Measurements from ENCODE around the gene RAB8B. TPM values are rescaled to one million over a fixed set of nuclear protein-coding genes. Genes with fewer than 3 reads are reported as not detected.

Gene RAB8B
- total RNA-seq, 1 experiment from 2014 or later, result 33.8 TPM

DNA sequence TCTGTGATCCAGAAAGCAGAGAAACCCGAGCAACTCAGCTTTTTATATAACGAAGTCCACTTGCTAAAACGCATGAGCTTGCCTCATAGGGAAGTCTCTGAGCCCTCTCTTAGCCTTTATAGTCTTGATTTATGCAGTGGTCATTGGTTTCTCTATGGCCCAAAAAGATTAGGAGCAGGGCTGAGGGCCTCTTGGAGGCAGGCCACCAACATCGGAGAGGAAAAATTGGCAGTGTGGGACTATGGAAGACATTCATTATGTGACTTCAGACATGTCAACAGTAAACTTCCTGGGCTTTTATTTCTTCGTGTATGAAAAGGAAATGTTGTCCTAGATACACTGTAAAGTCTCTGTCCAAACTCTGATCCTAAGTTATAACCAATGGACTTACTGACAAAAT, 13.5 kb downstream of the RAB8B start:
- Histone ChIP-seq H3K18ac (ENCODE audit: insufficient read length, low read depth, low read length) (no peak overlapping the region), H3K56ac (ENCODE audit: insufficient read length, low read depth, low read length) (no peak overlapping the region), H3K79me1 (ENCODE audit: insufficient read depth, low read depth, low read length, poor library complexity, severe bottlenecking) (no peaks in the 10 kb centered on the region), H3K27ac (ENCODE audit: insufficient read length, low read depth, low read length) (no peak overlapping the region), H4K91ac (ENCODE audit: insufficient read length, low read depth, low read length) (no peak overlapping the region), H3K4me1 (ENCODE audit: insufficient read depth, low read length) (no peaks in the 10 kb centered on the region; the same call in 1 of the 2 replicates), H3K23me2 (ENCODE audit: insufficient read length, low read depth, low read length, poor library complexity, severe bottlenecking) (no peaks in the 10 kb centered on the region), H3K9ac (ENCODE audit: extremely low read depth, insufficient read length, low read length) (no peak overlapping the region), H3K4ac (ENCODE audit: low read depth, low read length) (no peak overlapping the region), H2BK20ac (ENCODE audit: low read depth, low read length, poor library complexity, severe bottlenecking) (no peak overlapping the region), H2BK12ac (ENCODE audit: insufficient read length, low read depth, low read length) (no peak overlapping the region), H4K8ac (replicated peaks; ENCODE audit: insufficient read length, low read depth, low read length) (no peak overlapping the region), H3K4me2 (ENCODE audit: insufficient read depth, insufficient read length, low read length) (no peak overlapping the region), H3T11ph (ENCODE audit: low read length) (no peak overlapping the region), H2AFZ (ENCODE audit: low read length) (no peak overlapping the region), H4K20me1 (ENCODE audit: control insufficient read depth, insufficient read depth, insufficient read length) (no peaks in the 10 kb centered on the region), H2AK5ac (ENCODE audit: insufficient read length, low read length) (no peak overlapping the region), H2BK5ac (ENCODE audit: insufficient read length, low read length) (no peak overlapping the region), H3K9me3 (ENCODE audit: control insufficient read depth, low read depth, low read length) (no peaks in the 10 kb centered on the region), H3K27me3 (ENCODE audit: insufficient read depth, low read length) (no peaks in the 10 kb centered on the region), H3K14ac (ENCODE audit: insufficient read depth, low read length) (no peak overlapping the region), H4K5ac (ENCODE audit: insufficient read length, low read depth, low read length) (no peak overlapping the region), H2BK15ac (ENCODE audit: low read depth, low read length) (no peak overlapping the region), H3K23ac (ENCODE audit: insufficient read length, low read depth, low read length) (no peak overlapping the region), H3K79me2 (ENCODE audit: insufficient read depth, low read length) (0 out of 2 replicates have a peak, but pooled peaks cover 2% of the 10 kb centered on the region), H2BK120ac (ENCODE audit: low read depth, low read length, poor library complexity, severe bottlenecking) (no peak overlapping the region)
- Mint-ChIP-seq H3K9me3 (no peaks in the 10 kb centered on the region), H3K27ac (no peak overlapping the region; a peak in 1 of 7 replicates), H3K4me3 (no peak overlapping the region), H3K4me1 (peaks cover 28 to 34% of the 10 kb centered on the region in 2 experiments), H3K27me3 (ENCODE audit: low read depth) (no peaks in the 10 kb centered on the region), H3K36me3 (ENCODE audit: insufficient read depth in 1 of 3, low read depth in 3 of 3) (peaks cover 0 to 6% (median 3%) of the 10 kb centered on the region in 3 experiments; a peak in 5 of 7 replicates)
- no CpG with 5 or more reads among the region's 5 CpGs for WGBS (ENCODE audit: extremely low coverage, insufficient read length, low lambda C conversion rate)
- TF ChIP-seq, protein P1, sequence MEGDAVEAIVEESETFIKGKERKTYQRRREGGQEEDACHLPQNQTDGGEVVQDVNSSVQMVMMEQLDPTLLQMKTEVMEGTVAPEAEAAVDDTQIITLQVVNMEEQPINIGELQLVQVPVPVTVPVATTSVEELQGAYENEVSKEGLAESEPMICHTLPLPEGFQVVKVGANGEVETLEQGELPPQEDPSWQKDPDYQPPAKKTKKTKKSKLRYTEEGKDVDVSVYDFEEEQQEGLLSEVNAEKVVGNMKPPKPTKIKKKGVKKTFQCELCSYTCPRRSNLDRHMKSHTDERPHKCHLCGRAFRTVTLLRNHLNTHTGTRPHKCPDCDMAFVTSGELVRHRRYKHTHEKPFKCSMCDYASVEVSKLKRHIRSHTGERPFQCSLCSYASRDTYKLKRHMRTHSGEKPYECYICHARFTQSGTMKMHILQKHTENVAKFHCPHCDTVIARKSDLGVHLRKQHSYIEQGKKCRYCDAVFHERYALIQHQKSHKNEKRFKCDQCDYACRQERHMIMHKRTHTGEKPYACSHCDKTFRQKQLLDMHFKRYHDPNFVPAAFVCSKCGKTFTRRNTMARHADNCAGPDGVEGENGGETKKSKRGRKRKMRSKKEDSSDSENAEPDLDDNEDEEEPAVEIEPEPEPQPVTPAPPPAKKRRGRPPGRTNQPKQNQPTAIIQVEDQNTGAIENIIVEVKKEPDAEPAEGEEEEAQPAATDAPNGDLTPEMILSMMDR (conservative IDR thresholded peaks at IDR 0.05), result no peak
- no peak for DNase-seq

All from H9 (cell line).